HL-60/S4 treated with phorbol 12-myristate 13-acetate at 8.2 ng/mL for 4 days and 3 days (cell line): ENCODE measurements around the gene ABHD6.
"Not testable (repeated sequence)": the region's sequence is repeated elsewhere in the genome, so short reads cannot be mapped to it uniquely, and the experiment has no call there.

Experiments used
- in situ Hi-C: fragments of 300-500 bp; cut with MboI; formaldehyde crosslinking; loops from 2 replicates; pipeline ENCODE4 v1.15.0; 2022; ENCODE audit warnings: low sequenced_read_pairs

ABHD6 gene

GRCh38 chr3:58237238-58237940, at the start of gene ABHD6:
TSS of gene ABHD6 (plus strand) at chr3:58237792. CDS start at chr3:58256587, 18,795 bp downstream.
- in situ Hi-C loops = no loop called here

GRCh38 chr3:58188173-58188564, 49.4 kb upstream of the ABHD6 start:
- in situ Hi-C loops = loop anchor here (10.0 kb wide), 1 partner anchor 117 kb away; the partner anchor contains the start of genes HTD2 and RPP14

- in situ Hi-C loops = loop anchor here (10.0 kb wide), 1 partner anchor 116 kb away; the partner anchor contains the start of genes HTD2 and RPP14
Measured at GRCh38 chr3:58188921-58189451, 48.6 kb upstream of the ABHD6 start.

GRCh38 chr3:58189691-58190090, 47.9 kb upstream of the ABHD6 start:
- in situ Hi-C loops = loop anchor here (10.0 kb wide), 1 partner anchor 115 kb away; the partner anchor contains the start of genes HTD2 and RPP14

GRCh38 chr3:58190291-58190690, 47.3 kb upstream of the ABHD6 start:
- in situ Hi-C loops = no loop called here

GRCh38 chr3:58190882-58191281, 46.7 kb upstream of the ABHD6 start:
- in situ Hi-C loops = no loop called here

GRCh38 chr3:58191361-58191991, 46.1 kb upstream of the ABHD6 start:
- in situ Hi-C loops = no loop called here

- in situ Hi-C loops = no loop called here
Measured at GRCh38 chr3:58192069-58192468, 45.5 kb upstream of the ABHD6 start.

GRCh38 chr3:58193682-58194407, 43.7 kb upstream of the ABHD6 start:
- in situ Hi-C loops = no loop called here

GRCh38 chr3:58197588-58197987, 40.0 kb upstream of the ABHD6 start:
- in situ Hi-C loops = no loop called here

- in situ Hi-C loops = no loop called here
Measured at GRCh38 chr3:58198362-58198761, 39.2 kb upstream of the ABHD6 start.

- in situ Hi-C loops = no loop called here
Measured at GRCh38 chr3:58198804-58199203, 38.8 kb upstream of the ABHD6 start.

GRCh38 chr3:58200121-58200709, 37.4 kb upstream of the ABHD6 start:
- in situ Hi-C loops = no loop called here

GRCh38 chr3:58200846-58201355, 36.7 kb upstream of the ABHD6 start:
- in situ Hi-C loops = no loop called here

- in situ Hi-C loops = not testable (repeated sequence)
Measured at GRCh38 chr3:58201451-58201850, 36.1 kb upstream of the ABHD6 start.

- in situ Hi-C loops = no loop called here
Measured at GRCh38 chr3:58202917-58203360, 34.7 kb upstream of the ABHD6 start.

- in situ Hi-C loops = no loop called here
Measured at GRCh38 chr3:58203541-58203940, 34.1 kb upstream of the ABHD6 start.

GRCh38 chr3:58204720-58205119, 32.9 kb upstream of the ABHD6 start:
- in situ Hi-C loops = no loop called here

- in situ Hi-C loops = no loop called here
Measured at GRCh38 chr3:58205981-58206380, 31.6 kb upstream of the ABHD6 start.

GRCh38 chr3:58206406-58207011, 31.1 kb upstream of the ABHD6 start:
- in situ Hi-C loops = no loop called here
